Heart left ventricle (tissue), 16 donors: ENCODE measurements around the gene PNMT. TPM values are rescaled to one million over a fixed set of nuclear protein-coding genes. Genes with fewer than 3 reads are reported as not detected.

ENCODE experiments used
- ATAC-seq, 4 donors: fragments of 200-7000 bp; cut with Tn5 transposase; one replicate each; pipeline ENCODE4 v1.9.1; 2020 to 2022; ENCODE audit warnings: moderate library complexity in 4 of 4, mild to moderate bottlenecking in 3 of 4, moderate number of reproducible peaks in 1 of 4
- DNase-seq, 5 donors: peaks; one replicate each; pipeline ENCODE4 v3.0.0-alpha.2; 2020
- H3K27ac ChIP-seq, 12 donors: fragments of 200-600 bp; sonication (generic) in 4 of 12; one replicate each; pipeline versions ENCODE4 v1.5.0 to v1.8.0; 2016 to 2022; ENCODE audit warnings: mild to moderate bottlenecking in 2 of 12
- H3K27me3 ChIP-seq, 9 donors: fragments of 200-600 bp; sonication (generic) in 2 of 9; one replicate each; pipeline versions ENCODE4 v1.5.1 to v1.8.0; 2016 to 2022; ENCODE audit warnings: mild to moderate bottlenecking in 3 of 9
- H3K36me3 ChIP-seq, 9 donors: fragments of 200-600 bp; sonication (generic) in 2 of 9; one replicate each; pipeline versions ENCODE4 v1.5.0 to v1.8.0; 2018 to 2022; ENCODE audit warnings: mild to moderate bottlenecking in 2 of 9
- H3K4me1 ChIP-seq, 12 donors: fragments of 200-600 bp; sonication (generic) in 4 of 12; one replicate each; pipeline versions ENCODE4 v1.5.0 to v1.8.0; 2016 to 2022; ENCODE audit warnings: mild to moderate bottlenecking in 3 of 12
- H3K4me3 ChIP-seq, 12 donors: fragments of 200-600 bp; sonication (generic) in 4 of 12; one replicate each; pipeline versions ENCODE4 v1.5.0 to v1.8.0; 2017 to 2022; ENCODE audit warnings: mild to moderate bottlenecking in 9 of 12, moderate library complexity in 4 of 12
- H3K9me3 ChIP-seq, 12 donors: fragments of 200-600 bp; sonication (generic) in 4 of 12; one replicate each; pipeline versions ENCODE4 v1.5.0 to v1.8.0; 2016 to 2022; ENCODE audit warnings: mild to moderate bottlenecking in 1 of 12
- POLR2A ChIP-seq, 2 donors: fragments of 450-650 bp; IDR thresholded peaks; one replicate each; pipeline ENCODE4 v1.6.1; 2017; ENCODE audit warnings: antibody characterized with exemption in 2 of 2, mild to moderate bottlenecking in 2 of 2, moderate library complexity in 2 of 2
- WGBS, 4 donors: extraction: QIAGEN DNeasy Blood & Tissue Kit in 2 of 4; methylation state at CpG; one replicate each; pipeline versions ENCODE4 v1.1.5 to v1.1.7; 2013 to 2018; 5-methylcytosine and 5-hydroxymethylcytosine counted together
- intact Hi-C, 10 donors: fragments of 100-400 bp; cut with DNase I; formaldehyde crosslinking; loops; one replicate each; pipeline versions ENCODE4 v1.11.1 to v1.14.2; 2022
- polyA plus RNA-seq, 2 donors: library from polyadenylated mRNA; stranded (reverse); fragments of 200-250 nt; gene quantifications; one replicate each; pipeline ENCODE4 v1.2.3, GENCODE V29; 2013
- total RNA-seq, 9 donors: library from RNA; depleted of rRNA in 2 of 9; stranded (reverse); fragments of >200 nt in 2 of 9; fragmentation: NEBNext Ultra II Directional in 3 of 9; extraction: Animal tissue kit (Norgen Biotek cat#: 25700) in 3 of 9; gene quantifications; one replicate each; pipeline versions ENCODE4 v1.1.0 to v1.2.4, GENCODE V29; 2016 to 2023
- TF ChIP-seq, protein P1 (sequence below), 12 donors: fragments of 200-600 bp; sonication (generic) in 4 of 12; IDR thresholded peaks; one replicate each; pipeline versions ENCODE4 v1.5.0 to v1.8.0; 2018 to 2022; ENCODE audit warnings: antibody characterized with exemption in 12 of 12, mild to moderate bottlenecking in 5 of 12
- donor health status: ischemic (EF 13 %, LVEDD 7.1; RV severe dilation, severe dysfunction).
- donor health status: healthy with polysubstance abuse.
- donor health status: DM: no; HTN: yes; CAD: no.
- donor health status: DM: no; HTN: no; CAD: no.
- donor health status: ischemic (EF 25% LVEDD 6.9; RV normal size, moderate dysfunction).
- donor health status: ischemic (EF 25% LVEDD 5.7; RV mildly dilated, moderate dysfunction).
- donor health status: healthy.
- donor health status: DM: yes; HTN: yes; CAD: no.
- donor health status: ischemic (EF 35%, LVEDD 5.7; RV mildly dilated, moderate dysfunction).
- donor health status: nonischemic (EF 11% LVEDD 7.7; RV severe dilation, severe dysfunction).
- donor health status: DM: yes; HTN: yes; CAD: no.
- donor health status: PGD.
- donor health status: ischemic (EF 29% LVEDD 5.4; RV normal size, mild dysfunction).
- donor health status: nonischemic (EF 23%, LVEDD 6.1; RV moderate dilation, normal function).

PNMT gene
- total and polyA plus RNA-seq, 11 donors = 2.4 to 15.6 (median 6.1) TPM

DNA sequence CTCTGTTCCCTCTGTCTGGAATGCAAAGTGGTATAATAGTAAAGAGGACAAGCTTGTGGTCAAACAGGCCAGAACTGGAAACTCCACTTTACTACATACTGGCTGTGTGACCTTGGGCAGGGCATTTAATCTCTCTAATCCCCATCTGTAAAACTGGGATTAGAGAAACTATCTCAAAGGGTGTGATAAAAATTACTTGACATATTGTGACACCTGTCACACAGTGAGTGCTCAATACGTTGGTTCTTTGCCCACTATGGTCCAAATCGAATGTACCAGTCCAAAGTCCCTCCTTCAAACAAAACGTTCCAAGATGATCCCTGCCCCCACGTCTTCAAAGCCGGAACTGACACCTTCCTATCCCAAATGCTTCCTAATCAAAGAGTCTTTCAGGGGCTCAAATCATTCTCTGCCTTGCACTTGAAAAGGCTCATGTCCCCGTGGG lies 18.9 kb downstream of the PNMT start:
- TF ChIP-seq, protein P1, sequence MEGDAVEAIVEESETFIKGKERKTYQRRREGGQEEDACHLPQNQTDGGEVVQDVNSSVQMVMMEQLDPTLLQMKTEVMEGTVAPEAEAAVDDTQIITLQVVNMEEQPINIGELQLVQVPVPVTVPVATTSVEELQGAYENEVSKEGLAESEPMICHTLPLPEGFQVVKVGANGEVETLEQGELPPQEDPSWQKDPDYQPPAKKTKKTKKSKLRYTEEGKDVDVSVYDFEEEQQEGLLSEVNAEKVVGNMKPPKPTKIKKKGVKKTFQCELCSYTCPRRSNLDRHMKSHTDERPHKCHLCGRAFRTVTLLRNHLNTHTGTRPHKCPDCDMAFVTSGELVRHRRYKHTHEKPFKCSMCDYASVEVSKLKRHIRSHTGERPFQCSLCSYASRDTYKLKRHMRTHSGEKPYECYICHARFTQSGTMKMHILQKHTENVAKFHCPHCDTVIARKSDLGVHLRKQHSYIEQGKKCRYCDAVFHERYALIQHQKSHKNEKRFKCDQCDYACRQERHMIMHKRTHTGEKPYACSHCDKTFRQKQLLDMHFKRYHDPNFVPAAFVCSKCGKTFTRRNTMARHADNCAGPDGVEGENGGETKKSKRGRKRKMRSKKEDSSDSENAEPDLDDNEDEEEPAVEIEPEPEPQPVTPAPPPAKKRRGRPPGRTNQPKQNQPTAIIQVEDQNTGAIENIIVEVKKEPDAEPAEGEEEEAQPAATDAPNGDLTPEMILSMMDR (IDR thresholded peaks at IDR 0.05) = no peak
- TF ChIP-seq POLR2A (IDR thresholded peaks at IDR 0.05) = no peak
- Histone ChIP-seq H3K4me3 (peak overlapping the region; percentile 31 to 95 (median 75)), H3K36me3 (peaks cover 0 to 27% (median 16%) of the 10 kb centered on the region in 9 donors), H3K27ac (peak overlapping the region; percentile 81 to 99 (median 90)), H3K9me3 (no peaks in the 10 kb centered on the region), H3K27me3 (no peaks in the 10 kb centered on the region), H3K4me1 (peaks cover 0 to 18% (median 12%) of the 10 kb centered on the region in 12 donors)
- intact Hi-C loops = loop anchor here in 4 of 10 donors (1.0 to 5.0 kb wide), 4 partner anchors 12 to 65 kb away; partner anchors contain the start of gene MIEN1 (in 2 of the 4)
- WGBS, 4 donors = 58 to 60% (median 59%) methylated on average over 6 of the region's 6 CpGs
- DNase-seq (peak in 1 of 5 donors; percentile 19), ATAC-seq (no peak)

DNA sequence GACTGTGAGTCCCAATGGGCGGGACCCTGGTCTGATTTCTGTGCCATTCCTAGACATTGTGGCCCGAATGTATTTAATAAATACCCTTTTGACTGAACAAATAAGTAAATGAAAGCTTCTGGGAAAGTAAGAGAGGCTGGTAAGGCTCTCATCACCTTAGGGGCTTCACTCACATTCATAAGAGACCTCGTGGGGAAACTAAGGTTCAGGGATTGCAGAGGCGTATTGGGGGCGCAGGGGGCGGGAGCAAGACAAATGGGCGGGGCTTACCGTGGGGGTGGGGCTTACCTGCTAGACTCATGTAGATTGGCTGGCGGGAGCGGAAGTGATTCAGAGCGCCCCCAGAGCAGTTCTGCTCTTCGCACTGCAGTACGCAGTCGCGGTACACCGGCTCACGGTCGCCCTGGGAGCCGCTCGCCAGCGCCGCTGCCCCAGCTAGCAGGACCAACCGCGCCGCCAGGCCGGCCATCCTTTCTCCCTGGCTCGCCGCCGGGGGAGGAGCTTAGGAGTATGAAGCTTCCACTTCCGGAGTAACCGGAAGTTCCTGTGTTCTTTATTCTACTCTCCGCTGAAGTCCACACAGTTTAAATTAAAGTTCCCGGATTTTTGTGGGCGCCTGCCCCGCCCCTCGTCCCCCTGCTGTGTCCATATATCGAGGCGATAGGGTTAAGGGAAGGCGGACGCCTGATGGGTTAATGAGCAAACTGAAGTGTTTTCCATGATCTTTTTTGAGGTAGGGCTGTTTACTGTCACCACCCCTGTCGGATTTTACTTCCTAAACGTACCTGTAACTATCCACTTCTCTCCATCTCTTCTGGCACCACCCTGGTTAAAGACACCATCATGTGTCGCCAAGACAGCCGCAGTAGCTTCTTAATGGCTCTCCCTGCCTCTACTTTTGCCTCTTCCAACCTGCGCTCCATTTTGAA lies 19.6 kb downstream of the PNMT start, which contains the start of gene PGAP3:
Gene PGAP3, minus strand, starts transcription at position 512 of the 929 bp plus-strand sequence. Its CDS starts 43 bp downstream, at position 469.
- peak; percentile 86 to 97 (median 96) for ATAC-seq
- Histone ChIP-seq H3K9me3 (no peaks in the 10 kb centered on the region), H3K27ac (peak within 1 kb of the TSS; percentile 81 to 99 (median 90)), H3K4me3 (peak within 1 kb of the TSS; percentile 31 to 95 (median 75)), H3K27me3 (no peaks in the 10 kb centered on the region), H3K4me1 (peaks cover 0 to 18% (median 12%) of the 10 kb centered on the region in 12 donors), H3K36me3 (peaks cover 0 to 24% (median 16%) of the 10 kb centered on the region in 9 donors)
- peak in 1 of 2 donors; percentile 67 for TF ChIP-seq POLR2A (IDR thresholded peaks at IDR 0.05)
- TF ChIP-seq, protein P1 (IDR thresholded peaks at IDR 0.05) = peak in 1 of 12 donors; percentile 20
- intact Hi-C loops = loop anchor here in 4 of 10 donors (1.0 to 5.0 kb wide), 4 partner anchors 11 to 64 kb away; partner anchors contain the start of gene MIEN1 (in 2 of the 4)
- DNase-seq = peak; percentile 89 to 92 (median 90)
- WGBS, 4 donors = 3 to 6% (median 4%) methylated on average over 34 to 45 of the region's 45 CpGs

DNA sequence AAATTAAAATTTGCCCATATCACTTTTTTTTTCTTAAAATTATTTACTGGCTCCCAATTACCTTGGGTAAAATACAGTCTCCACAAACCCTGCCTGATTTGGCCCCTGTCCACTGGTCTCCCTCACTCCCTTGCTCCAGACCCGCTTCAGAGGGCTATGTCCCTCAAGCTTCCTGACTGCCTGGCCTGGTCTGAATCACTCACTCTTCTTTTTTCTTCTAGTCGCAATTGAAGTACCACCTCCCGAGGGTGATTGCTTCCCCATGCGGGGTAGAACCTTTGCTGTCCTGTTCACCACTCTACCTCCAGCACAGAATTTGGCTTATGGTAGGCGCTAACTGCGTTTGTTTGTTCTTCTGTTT lies 20.2 kb downstream of the PNMT start:
- no peak for TF ChIP-seq POLR2A (IDR thresholded peaks at IDR 0.05)
- TF ChIP-seq, protein P1 (IDR thresholded peaks at IDR 0.05) = no peak

More for the DNA sequence above, 20.2 kb downstream of the PNMT start:
- intact Hi-C loops = loop anchor here in 3 of 10 donors (5.0 kb wide), 3 partner anchors 39 to 64 kb away; partner anchors contain the start of gene MIEN1 (in 2 of the 3)
- H3K4me1 ChIP-seq = peaks cover 0 to 18% (median 12%) of the 10 kb centered on the region in 12 donors
- no peaks in the 10 kb centered on the region for H3K9me3 ChIP-seq
- DNase-seq = peak in 1 of 5 donors; percentile 26
- peak overlapping the region; percentile 31 to 95 (median 75) for H3K4me3 ChIP-seq
- H3K36me3 ChIP-seq = peaks cover 0 to 18% (median 11%) of the 10 kb centered on the region in 9 donors
- WGBS, 4 donors = 19 to 25% (median 22%) methylated on average over 6 of the region's 6 CpGs
- ATAC-seq = peak in 1 of 4 donors; percentile 18
- H3K27ac ChIP-seq = peak overlapping the region in 11 of 12 donors; percentile 84 to 99 (median 91)
- H3K27me3 ChIP-seq = no peaks in the 10 kb centered on the region
